Peyer's patch (tissue), 4 donors: ENCODE data around the gene SLC39A11. TPM values are rescaled to one million over a fixed set of nuclear protein-coding genes. Genes with fewer than 3 reads are reported as not detected.

Experiments
- DNase-seq, 3 donors: peaks; one replicate each; pipeline ENCODE4 v3.0.0-alpha.2; 2017 to 2019
- H3K27ac ChIP-seq, 4 donors: fragments of 200-600 bp; sonication (generic); one replicate each; pipeline ENCODE4 v1.5.1; 2016 to 2019
- H3K27me3 ChIP-seq, 2 donors: fragments of 200-600 bp; sonication (generic); one replicate each; pipeline ENCODE4 v1.5.1; 2019
- H3K36me3 ChIP-seq, 3 donors: fragments of 200-600 bp; sonication (generic); one replicate each; pipeline ENCODE4 v1.5.1; 2016 to 2019
- H3K4me1 ChIP-seq, 4 donors: fragments of 200-600 bp; sonication (generic); one replicate each; pipeline ENCODE4 v1.5.1; 2016 to 2019
- H3K4me3 ChIP-seq, 4 donors: fragments of 200-600 bp; sonication (generic); 1 replicate in 3 of 4; 2 replicates in 1 of 4; pipeline ENCODE4 v1.5.1; 2016 to 2019; ENCODE audit warnings: mild to moderate bottlenecking in 1 of 4
- H3K9me3 ChIP-seq, 4 donors: fragments of 200-600 bp; sonication (generic); one replicate each; pipeline ENCODE4 v1.5.1; 2016 to 2019; ENCODE audit warnings: mild to moderate bottlenecking in 1 of 4
- CTCF ChIP-seq, 6 experiments: fragments of 450-650 bp in 4 of 6; fragments of 200-600 bp in 2 of 6; sonication (generic) in 1 of 6; IDR thresholded peaks; one replicate each; pipeline ENCODE4 v1.5.1; 2017 to 2019; ENCODE audit warnings: antibody characterized with exemption in 6 of 6, mild to moderate bottlenecking in 3 of 6, moderate library complexity in 1 of 6
- POLR2A ChIP-seq, 2 donors: fragments of 450-650 bp; IDR thresholded peaks; one replicate each; pipeline ENCODE4 v1.5.1; 2017; ENCODE audit warnings: antibody characterized with exemption in 2 of 2, mild to moderate bottlenecking in 2 of 2, moderate library complexity in 2 of 2
- total RNA-seq, 4 donors: library from RNA; depleted of rRNA; stranded (reverse); fragments of >200 nt; gene quantifications; one replicate each; pipeline ENCODE4 v1.1.0, GENCODE V29; 2016

The SLC39A11 gene
- total RNA-seq, 4 donors from 2014 or later = 39.9 to 91.6 (median 45.7) TPM

- Histone ChIP-seq H3K27me3 (no peaks in the 10 kb centered on the region), H3K36me3 (no peaks in the 10 kb centered on the region), H3K27ac (no peak overlapping the region), H3K9me3 (no peaks in the 10 kb centered on the region), H3K4me1 (no peaks in the 10 kb centered on the region), H3K4me3 (no peak overlapping the region)
- DNase-seq = no peak
- TF ChIP-seq POLR2A (IDR thresholded peaks at IDR 0.05) (no peak), CTCF (IDR thresholded peaks at IDR 0.05) (no peak)
Measured at GRCh38 chr17:72772331-72772821, 320.1 kb downstream of the SLC39A11 start.

GRCh38 chr17:72771734-72772133 lies 320.8 kb downstream of the SLC39A11 start:
- no peak overlapping the region for H3K27ac ChIP-seq
- TF ChIP-seq CTCF (IDR thresholded peaks at IDR 0.05) (no peak), POLR2A (IDR thresholded peaks at IDR 0.05) (no peak)
- H3K4me1 ChIP-seq = no peaks in the 10 kb centered on the region
- DNase-seq = no peak
- no peak overlapping the region for H3K4me3 ChIP-seq
- no peaks in the 10 kb centered on the region for H3K36me3 ChIP-seq
- no peaks in the 10 kb centered on the region for H3K9me3 ChIP-seq
- H3K27me3 ChIP-seq = no peaks in the 10 kb centered on the region

GRCh38 chr17:72766761-72767356 lies 325.6 kb downstream of the SLC39A11 start:
- H3K4me3 ChIP-seq = no peak overlapping the region

GRCh38 chr17:72765368-72766153 lies 326.9 kb downstream of the SLC39A11 start:
- Histone ChIP-seq H3K9me3 (no peaks in the 10 kb centered on the region), H3K4me3 (no peak overlapping the region), H3K27ac (no peak overlapping the region), H3K4me1 (no peaks in the 10 kb centered on the region), H3K36me3 (no peaks in the 10 kb centered on the region), H3K27me3 (no peaks in the 10 kb centered on the region)
- no peak for DNase-seq
- TF ChIP-seq POLR2A (IDR thresholded peaks at IDR 0.05) = no peak
- TF ChIP-seq CTCF (IDR thresholded peaks at IDR 0.05) = no peak

More at GRCh38 chr17:72766761-72767356, 325.6 kb downstream of the SLC39A11 start:
- Histone ChIP-seq H3K27ac (no peak overlapping the region), H3K27me3 (no peaks in the 10 kb centered on the region), H3K4me1 (no peaks in the 10 kb centered on the region), H3K36me3 (no peaks in the 10 kb centered on the region), H3K9me3 (no peaks in the 10 kb centered on the region)
- no peak for DNase-seq
- TF ChIP-seq POLR2A (IDR thresholded peaks at IDR 0.05) (no peak), CTCF (IDR thresholded peaks at IDR 0.05) (no peak)

- H3K27ac ChIP-seq = no peak overlapping the region
- DNase-seq = no peak
- no peaks in the 10 kb centered on the region for H3K9me3 ChIP-seq
- H3K36me3 ChIP-seq = no peaks in the 10 kb centered on the region
- H3K4me1 ChIP-seq = no peaks in the 10 kb centered on the region
- TF ChIP-seq POLR2A (IDR thresholded peaks at IDR 0.05) = no peak
- TF ChIP-seq CTCF (IDR thresholded peaks at IDR 0.05) = no peak
- no peak overlapping the region for H3K4me3 ChIP-seq
- no peaks in the 10 kb centered on the region for H3K27me3 ChIP-seq
Measured at GRCh38 chr17:72764632-72765041, 327.9 kb downstream of the SLC39A11 start.
